ENCODE data around the gene KDM2A. TPM values are rescaled to one million over a fixed set of nuclear protein-coding genes. Genes with fewer than 3 reads are reported as not detected.

KDM2A gene
- polyA plus RNA-seq, 1 experiment, result 52.2 TPM

- peaks cover 2% of the 10 kb centered on the region for H3K27me3 ChIP-seq (ENCODE audit: control insufficient read depth, insufficient read depth, low read length)
- no peak overlapping the region for H3K27ac ChIP-seq (ENCODE audit: low read depth, low read length)
- no peak for TF ChIP-seq CTCF (IDR thresholded peaks at IDR 0.05; ENCODE audit: low read depth, low read length)
- CTCF ChIA-PET, result interaction anchor here (0.6 to 0.9 kb wide), 3 partner anchors 13 to 233 kb away, joined by 3 to 7 read pairs (median 4); partner anchors contain the start of gene KDM2A
- H3K4me3 ChIP-seq (ENCODE audit: low read depth, low read length), result no peak overlapping the region
- no peaks in the 10 kb centered on the region for H3K9me3 ChIP-seq (ENCODE audit: control insufficient read depth, insufficient read depth, low read length)
- POLR2A ChIA-PET, result no interaction called here
- no peak for DNase-seq (ENCODE audit: low read depth, low spot score)
Measured at GRCh38 chr11:67105964-67106363, 13.1 kb upstream of the KDM2A start.

GRCh38 chr11:67111261-67111660 is 7.8 kb upstream of the KDM2A start:
- H3K27ac ChIP-seq (ENCODE audit: low read depth, low read length), result no peak overlapping the region
- DNase-seq (ENCODE audit: low read depth, low spot score), result peak; percentile 11
- CTCF ChIA-PET, result interaction anchor here (1.1 kb wide), 2 partner anchors 30 to 206 kb away, joined by 3 to 4 read pairs; no protein-coding TSS in a partner anchor
- POLR2A ChIA-PET, result interaction anchor here (1.4 kb wide), 1 partner anchor 128 kb away, joined by 3 read pairs; no protein-coding TSS in a partner anchor
- peaks cover 2% of the 10 kb centered on the region for H3K27me3 ChIP-seq (ENCODE audit: control insufficient read depth, insufficient read depth, low read length)
- TF ChIP-seq CTCF (IDR thresholded peaks at IDR 0.05; ENCODE audit: low read depth, low read length), result no peak
- H3K4me3 ChIP-seq (ENCODE audit: low read depth, low read length), result no peak overlapping the region
- H3K9me3 ChIP-seq (ENCODE audit: control insufficient read depth, insufficient read depth, low read length), result no peaks in the 10 kb centered on the region

GRCh38 chr11:67113231-67113721 is 5.8 kb upstream of the KDM2A start:
- no peak overlapping the region for H3K27ac ChIP-seq (ENCODE audit: low read depth, low read length)
- H3K27me3 ChIP-seq (ENCODE audit: control insufficient read depth, insufficient read depth, low read length), result peaks cover 2% of the 10 kb centered on the region
- H3K4me3 ChIP-seq (ENCODE audit: low read depth, low read length), result no peak overlapping the region
- no peak for TF ChIP-seq CTCF (IDR thresholded peaks at IDR 0.05; ENCODE audit: low read depth, low read length)
- H3K9me3 ChIP-seq (ENCODE audit: control insufficient read depth, insufficient read depth, low read length), result no peaks in the 10 kb centered on the region
- ChIA-PET CTCF (no interaction called here), POLR2A (no interaction called here)
- DNase-seq (ENCODE audit: low read depth, low spot score), result no peak

GRCh38 chr11:67114275-67114896 is 4.7 kb upstream of the KDM2A start:
- no peaks in the 10 kb centered on the region for H3K9me3 ChIP-seq (ENCODE audit: control insufficient read depth, insufficient read depth, low read length)
- no peak overlapping the region for H3K4me3 ChIP-seq (ENCODE audit: low read depth, low read length)
- no peak for DNase-seq (ENCODE audit: low read depth, low spot score)
- H3K27me3 ChIP-seq (ENCODE audit: control insufficient read depth, insufficient read depth, low read length), result peaks cover 2% of the 10 kb centered on the region
- no peak for TF ChIP-seq CTCF (IDR thresholded peaks at IDR 0.05; ENCODE audit: low read depth, low read length)
- H3K27ac ChIP-seq (ENCODE audit: low read depth, low read length), result no peak overlapping the region
- ChIA-PET POLR2A (no interaction called here), CTCF (interaction anchor here (0.6 kb wide), 1 partner anchor 451 kb away, joined by 3 read pairs; no protein-coding TSS in a partner anchor)

GRCh38 chr11:67116758-67117105 is 2.3 kb upstream of the KDM2A start:
- H3K27ac ChIP-seq (ENCODE audit: low read depth, low read length), result no peak overlapping the region
- TF ChIP-seq CTCF (IDR thresholded peaks at IDR 0.05; ENCODE audit: low read depth, low read length), result no peak
- ChIA-PET POLR2A (no interaction called here), CTCF (no interaction called here)
- H3K9me3 ChIP-seq (ENCODE audit: control insufficient read depth, insufficient read depth, low read length), result no peaks in the 10 kb centered on the region
- no peak for DNase-seq (ENCODE audit: low read depth, low spot score)
- no peak overlapping the region for H3K4me3 ChIP-seq (ENCODE audit: low read depth, low read length)
- no peaks in the 10 kb centered on the region for H3K27me3 ChIP-seq (ENCODE audit: control insufficient read depth, insufficient read depth, low read length)
